Ascending aorta (tissue), 2 donors: Measurements from ENCODE around the gene GPC5. TPM values are rescaled to one million over a fixed set of nuclear protein-coding genes. Genes with fewer than 3 reads are reported as not detected.

Experiments used
- DNase-seq, 2 donors: peaks; one replicate each; pipeline ENCODE4 v3.0.0-alpha.2; 2019; ENCODE audit warnings: low spot score in 2 of 2
- H3K27ac ChIP-seq, 2 donors: fragments of 200-600 bp; sonication (generic); one replicate each; pipeline ENCODE4 v1.5.1; 2016 to 2017; ENCODE audit warnings: mild to moderate bottlenecking in 1 of 2
- H3K27me3 ChIP-seq: fragments of 200-600 bp; sonication (generic); one replicate; pipeline ENCODE4 v1.5.1; 2017
- H3K36me3 ChIP-seq, 2 donors: fragments of 200-600 bp; sonication (generic); one replicate each; pipeline ENCODE4 v1.5.1; 2016
- H3K4me1 ChIP-seq, 2 donors: fragments of 200-600 bp; sonication (generic); one replicate each; pipeline ENCODE4 v1.5.1; 2016 to 2017; ENCODE audit warnings: mild to moderate bottlenecking in 1 of 2
- H3K4me3 ChIP-seq, 2 donors: fragments of 200-600 bp; sonication (generic); one replicate each; pipeline ENCODE4 v1.5.1; 2016 to 2017; ENCODE audit warnings: mild to moderate bottlenecking in 1 of 2
- H3K9me3 ChIP-seq, 2 donors: fragments of 200-600 bp; sonication (generic); one replicate each; pipeline ENCODE4 v1.5.1; 2016
- intact Hi-C: fragments of 100-400 bp; cut with DNase I; formaldehyde crosslinking; loops from one replicate; pipeline ENCODE4 v1.15.1; 2023
- total RNA-seq: library from RNA; depleted of rRNA; stranded (reverse); fragments of >200 nt; gene quantifications from one replicate; pipeline ENCODE4 v1.1.0, GENCODE V29; 2016
- TF ChIP-seq, protein P1 (sequence below), 3 experiments: fragments of 200-600 bp in 2 of 3; fragments of 450-650 bp in 1 of 3; sonication (generic) in 2 of 3; IDR thresholded peaks; one replicate each; pipeline ENCODE4 v1.5.1; 2016 to 2019; ENCODE audit warnings: antibody characterized with exemption in 3 of 3, mild to moderate bottlenecking in 1 of 3, moderate library complexity in 1 of 3

GPC5 gene
- total RNA-seq, 1 donor from 2014 or later: not detected

DNA sequence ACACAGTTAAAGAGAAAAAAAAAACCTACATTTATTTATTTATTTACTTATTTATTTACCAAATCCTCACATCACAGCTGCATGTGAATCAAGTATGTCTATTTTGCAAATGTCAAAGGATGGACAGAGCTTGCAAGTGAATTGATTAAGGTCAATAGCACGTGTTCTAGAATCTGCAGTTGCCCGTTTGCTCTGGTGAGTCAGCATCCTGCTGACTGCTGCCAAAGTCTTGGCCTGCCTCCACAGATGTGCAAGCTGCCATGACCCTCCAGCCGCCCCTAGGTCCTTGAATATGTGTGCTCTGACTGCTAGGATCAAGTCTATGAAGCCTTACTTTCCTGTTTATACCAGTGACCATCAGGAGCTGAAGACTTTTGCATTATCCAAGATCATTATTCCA is 320.6 kb downstream of the GPC5 start:
- Histone ChIP-seq H3K9me3 (no peaks in the 10 kb centered on the region), H3K4me3 (no peak overlapping the region), H3K27ac (no peak overlapping the region), H3K4me1 (no peaks in the 10 kb centered on the region), H3K27me3 (no peaks in the 10 kb centered on the region), H3K36me3 (no peaks in the 10 kb centered on the region)
- no peak for DNase-seq
- intact Hi-C loops: no loop called here
- TF ChIP-seq, protein P1, sequence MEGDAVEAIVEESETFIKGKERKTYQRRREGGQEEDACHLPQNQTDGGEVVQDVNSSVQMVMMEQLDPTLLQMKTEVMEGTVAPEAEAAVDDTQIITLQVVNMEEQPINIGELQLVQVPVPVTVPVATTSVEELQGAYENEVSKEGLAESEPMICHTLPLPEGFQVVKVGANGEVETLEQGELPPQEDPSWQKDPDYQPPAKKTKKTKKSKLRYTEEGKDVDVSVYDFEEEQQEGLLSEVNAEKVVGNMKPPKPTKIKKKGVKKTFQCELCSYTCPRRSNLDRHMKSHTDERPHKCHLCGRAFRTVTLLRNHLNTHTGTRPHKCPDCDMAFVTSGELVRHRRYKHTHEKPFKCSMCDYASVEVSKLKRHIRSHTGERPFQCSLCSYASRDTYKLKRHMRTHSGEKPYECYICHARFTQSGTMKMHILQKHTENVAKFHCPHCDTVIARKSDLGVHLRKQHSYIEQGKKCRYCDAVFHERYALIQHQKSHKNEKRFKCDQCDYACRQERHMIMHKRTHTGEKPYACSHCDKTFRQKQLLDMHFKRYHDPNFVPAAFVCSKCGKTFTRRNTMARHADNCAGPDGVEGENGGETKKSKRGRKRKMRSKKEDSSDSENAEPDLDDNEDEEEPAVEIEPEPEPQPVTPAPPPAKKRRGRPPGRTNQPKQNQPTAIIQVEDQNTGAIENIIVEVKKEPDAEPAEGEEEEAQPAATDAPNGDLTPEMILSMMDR (IDR thresholded peaks at IDR 0.05): no peak

DNA sequence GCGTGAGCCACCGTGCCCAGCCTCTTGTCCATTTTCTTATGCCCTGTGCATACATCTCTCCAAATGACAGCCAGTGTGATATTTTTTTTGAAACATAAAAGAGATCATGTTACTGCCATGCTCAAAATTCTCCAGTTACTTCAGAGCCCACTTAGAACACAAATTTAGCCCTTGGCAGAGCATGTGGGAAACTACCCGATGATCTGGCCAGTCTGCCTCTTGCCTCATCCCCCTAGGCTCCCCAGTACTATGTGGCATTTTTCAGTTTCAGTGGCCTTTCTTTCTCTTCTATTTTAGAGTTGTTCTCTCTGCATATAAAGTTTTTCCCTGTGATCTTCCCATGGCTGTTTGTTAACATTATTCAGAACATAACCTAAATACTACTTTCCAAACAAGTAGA is 323.0 kb downstream of the GPC5 start:
- TF ChIP-seq, protein P1 (IDR thresholded peaks at IDR 0.05): no peak
- Histone ChIP-seq H3K4me1 (no peaks in the 10 kb centered on the region), H3K4me3 (no peak overlapping the region), H3K36me3 (no peaks in the 10 kb centered on the region), H3K27me3 (no peaks in the 10 kb centered on the region), H3K9me3 (no peaks in the 10 kb centered on the region), H3K27ac (no peak overlapping the region)
- no peak for DNase-seq
- intact Hi-C loops: loop anchor here (10.0 kb wide), 1 partner anchor 337 kb away; no protein-coding TSS in a partner anchor

DNA sequence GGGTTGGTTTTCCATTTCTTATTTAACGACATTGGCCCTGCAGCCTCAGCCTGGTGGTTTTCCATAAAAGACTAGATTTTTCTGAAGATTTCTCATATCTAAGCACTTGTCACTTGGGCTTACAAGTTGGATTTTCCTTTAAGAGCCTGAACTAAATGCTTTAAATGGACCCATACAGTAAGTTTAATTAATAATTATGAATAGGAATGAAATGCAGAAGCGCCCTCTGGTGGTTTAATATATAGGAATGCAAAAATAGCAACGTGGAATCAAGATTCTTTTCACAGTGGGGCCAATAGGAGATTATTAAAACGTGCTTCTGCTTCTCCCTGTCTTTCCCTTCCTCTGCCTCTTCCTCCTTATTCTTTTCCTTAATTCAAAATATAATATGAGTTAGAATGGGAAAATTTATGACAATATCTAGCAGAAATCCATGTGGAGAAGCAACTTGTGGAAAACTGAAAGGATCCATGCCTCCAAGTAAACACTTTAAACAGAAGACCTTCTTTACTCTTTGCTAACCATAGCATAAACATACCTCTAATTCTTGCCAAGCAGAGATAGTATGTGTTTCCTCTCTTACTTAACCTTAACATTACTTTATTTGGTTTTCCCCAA is 324.0 kb downstream of the GPC5 start:
- Histone ChIP-seq H3K27ac (no peak overlapping the region), H3K27me3 (no peaks in the 10 kb centered on the region), H3K4me3 (no peak overlapping the region), H3K36me3 (no peaks in the 10 kb centered on the region), H3K9me3 (no peaks in the 10 kb centered on the region), H3K4me1 (no peaks in the 10 kb centered on the region)
- intact Hi-C loops: loop anchor here (10.0 kb wide), 1 partner anchor 338 kb away; no protein-coding TSS in a partner anchor
- DNase-seq: no peak
- TF ChIP-seq, protein P1 (IDR thresholded peaks at IDR 0.05): peak in 2 of 3 experiments; percentile 31 to 43

DNA sequence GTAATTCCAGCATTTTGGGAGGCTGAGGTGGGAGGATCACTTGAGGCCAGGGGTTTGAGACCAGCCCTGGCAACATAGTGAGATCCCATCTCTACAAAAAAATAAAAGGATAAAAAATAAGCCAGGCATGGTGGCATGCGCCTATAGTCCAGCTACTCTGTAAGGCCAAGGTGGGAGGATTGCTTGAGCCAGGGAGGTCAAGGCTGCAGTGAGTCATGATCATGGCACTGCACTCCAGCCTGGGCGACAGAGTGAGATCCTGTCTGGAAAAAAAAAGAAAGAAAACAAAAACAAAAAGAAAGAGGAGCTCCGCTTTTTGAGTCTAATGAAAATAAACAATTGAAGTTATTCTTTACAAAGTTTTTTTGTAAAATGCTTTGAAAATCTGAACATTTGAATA is 326.2 kb downstream of the GPC5 start:
- H3K27ac ChIP-seq: no peak overlapping the region
- TF ChIP-seq, protein P1 (IDR thresholded peaks at IDR 0.05): no peak
- DNase-seq: no peak
- no peaks in the 10 kb centered on the region for H3K27me3 ChIP-seq
- no peaks in the 10 kb centered on the region for H3K4me1 ChIP-seq
- no peak overlapping the region for H3K4me3 ChIP-seq
- intact Hi-C loops: loop anchor here (10.0 kb wide), 1 partner anchor 340 kb away; no protein-coding TSS in a partner anchor
- H3K36me3 ChIP-seq: no peaks in the 10 kb centered on the region
- no peaks in the 10 kb centered on the region for H3K9me3 ChIP-seq

DNA sequence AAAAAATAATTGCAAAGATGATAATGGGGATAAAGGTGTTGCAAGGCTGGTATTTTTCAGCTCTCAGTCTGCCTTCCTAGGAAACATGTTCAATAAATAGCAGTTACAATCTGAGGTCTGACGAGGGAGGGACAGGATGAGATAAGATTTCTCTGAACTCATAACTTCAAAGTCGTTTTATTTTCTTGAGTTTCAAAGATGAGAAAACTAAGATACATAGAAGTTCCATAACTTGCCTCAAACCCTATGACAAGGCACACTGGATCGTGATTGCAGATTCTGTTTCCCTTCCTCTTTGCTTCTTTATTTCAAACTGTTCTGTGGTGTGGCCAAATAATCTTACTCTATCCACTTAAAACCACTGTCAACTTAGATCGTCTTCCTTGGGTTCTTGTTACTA is 327.2 kb downstream of the GPC5 start:
- Histone ChIP-seq H3K27ac (no peak overlapping the region), H3K4me3 (no peak overlapping the region), H3K4me1 (no peaks in the 10 kb centered on the region), H3K27me3 (no peaks in the 10 kb centered on the region), H3K9me3 (no peaks in the 10 kb centered on the region), H3K36me3 (no peaks in the 10 kb centered on the region)
- intact Hi-C loops: loop anchor here (10.0 kb wide), 1 partner anchor 341 kb away; no protein-coding TSS in a partner anchor
- no peak for DNase-seq
- TF ChIP-seq, protein P1 (IDR thresholded peaks at IDR 0.05): no peak
